ENCODE measurements around the gene FNDC3B.

- no peak for TF ChIP-seq POLR2A (IDR thresholded peaks at IDR 0.05; ENCODE audit: low read length)
- no peak for TF ChIP-seq MAZ (IDR thresholded peaks at IDR 0.05; ENCODE audit: borderline replicate concordance, low read depth, low read length)
- TF ChIP-seq JUNB (IDR thresholded peaks at IDR 0.05) = no peak
- TF ChIP-seq MAFK (IDR thresholded peaks at IDR 0.05; ENCODE audit: partially characterized antibody) = no peak
- no peak for TF ChIP-seq CTCF (IDR thresholded peaks at IDR 0.05)
- no peak for TF ChIP-seq KDM5A (IDR thresholded peaks at IDR 0.05)
Observed at GRCh38 chr3:172387728-172388127, 348.4 kb downstream of the FNDC3B start.

Data from A549 (cell line).